Endodermal cell (in vitro differentiated cells): ENCODE data around the gene ZNF407. TPM values are rescaled to one million over a fixed set of nuclear protein-coding genes. Genes with fewer than 3 reads are reported as not detected.

Experiments used
- DNase-seq: peaks from one replicate; pipeline ENCODE4 v3.0.0-alpha.2; 2017
- H3K27ac ChIP-seq: 2 replicates; pipeline ENCODE4 v1.5.1; 2013; ENCODE audit warnings: mild to moderate bottlenecking, low read depth, low read length, moderate library complexity
- H3K27me3 ChIP-seq: 2 replicates; pipeline ENCODE4 v1.6.1; 2013; ENCODE audit warnings: mild to moderate bottlenecking, low read length, moderate library complexity; ENCODE audit not compliant: insufficient read depth, control insufficient read depth, poor library complexity, severe bottlenecking
- H3K36me3 ChIP-seq: 2 replicates; pipeline ENCODE4 v1.7.0; 2013; ENCODE audit warnings: mild to moderate bottlenecking, low read length, moderate library complexity; ENCODE audit not compliant: control insufficient read depth, insufficient read depth
- H3K4me1 ChIP-seq: one replicate; pipeline ENCODE4 v1.7.0; 2013; ENCODE audit warnings: low read length; ENCODE audit not compliant: control insufficient read depth, insufficient read depth
- H3K4me3 ChIP-seq: 2 replicates; pipeline ENCODE4 v1.5.1; 2013; ENCODE audit warnings: mild to moderate bottlenecking, low read length, moderate library complexity
- H3K9ac ChIP-seq: 2 replicates; pipeline ENCODE4 v1.6.1; 2013; ENCODE audit warnings: mild to moderate bottlenecking, low read length, moderate library complexity; ENCODE audit not compliant: poor library complexity, severe bottlenecking; ENCODE audit errors: extremely low read depth
- H3K9me3 ChIP-seq: 2 replicates; pipeline ENCODE4 v1.6.1; 2013; ENCODE audit warnings: mild to moderate bottlenecking, low read length, moderate library complexity; ENCODE audit not compliant: control insufficient read depth
- H3K27ac Mint-ChIP-seq: 2 replicates; pipeline ENCODE4 v1.8.0; 2020; ENCODE audit warnings: mixed read lengths
- H3K27me3 Mint-ChIP-seq: 2 replicates; pipeline ENCODE4 v1.8.0; 2021; ENCODE audit warnings: mild to moderate bottlenecking, mixed read lengths; ENCODE audit not compliant: insufficient read depth
- H3K36me3 Mint-ChIP-seq: 2 replicates; pipeline ENCODE4 v1.8.0; 2020; ENCODE audit warnings: low read depth, mixed read lengths
- H3K4me1 Mint-ChIP-seq: 2 replicates; pipeline ENCODE4 v1.8.0; 2020; ENCODE audit warnings: mixed read lengths
- H3K4me3 Mint-ChIP-seq: 2 replicates; pipeline ENCODE4 v1.8.0; 2020; ENCODE audit warnings: mild to moderate bottlenecking, moderate library complexity, mixed read lengths
- H3K9me3 Mint-ChIP-seq: 2 replicates; pipeline ENCODE4 v1.8.0; 2020; ENCODE audit warnings: mild to moderate bottlenecking, mixed read lengths
- WGBS, 2 experiments: methylation state at CpG; one replicate each; pipeline versions ENCODE4 v1.1.5 to v1.1.7; 2013; ENCODE audit warnings: missing lambda C conversion rate in 2 of 2, mixed read lengths in 1 of 2; ENCODE audit not compliant: insufficient coverage in 1 of 2, insufficient read length in 1 of 2; 5-methylcytosine and 5-hydroxymethylcytosine counted together
- total RNA-seq, 2 donors: library from RNA; stranded (reverse); fragmentation: NEBNext Ultra II Directional in 1 of 2; extraction: Animal tissue kit (Norgen Biotek cat#: 25700) in 1 of 2; gene quantifications; 2 replicates in 1 of 2; 3 replicates in 1 of 2; pipeline ENCODE4 v1.2.1, GENCODE V29; 2021
- TF ChIP-seq, protein P1 (sequence below): fragments of 200-600 bp; sonication (generic); conservative IDR thresholded peaks from 2 replicates; pipeline ENCODE4 v1.5.0; 2021; ENCODE audit warnings: antibody characterized with exemption, mild to moderate bottlenecking

Gene ZNF407
- total RNA-seq, 2 donors from 2014 or later = 7.6 to 13.1 TPM

DNA sequence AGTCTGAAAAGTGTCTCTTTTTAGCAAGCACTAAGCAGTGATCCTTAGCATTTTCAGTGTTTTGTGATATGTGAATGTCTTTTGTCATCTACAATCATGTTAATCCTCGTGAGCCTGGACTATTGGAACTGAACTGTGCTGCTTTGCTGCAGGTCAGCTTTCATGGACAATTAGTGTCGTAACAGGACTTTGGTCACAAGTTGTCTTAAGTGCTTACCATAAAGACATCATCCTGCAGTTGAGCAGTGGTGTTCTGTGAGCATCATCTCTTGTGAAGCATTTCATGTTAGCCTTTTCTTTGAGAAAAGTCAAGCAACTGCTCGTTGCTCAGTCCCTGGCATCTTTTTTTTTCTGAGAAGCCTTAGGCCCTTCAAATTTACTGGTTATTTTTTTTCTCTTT lies 135.9 kb downstream of the ZNF407 start:
- H3K9me3 Mint-ChIP-seq = no peaks in the 10 kb centered on the region
- 86 to 90% methylated on average over 3 of the region's 3 CpGs for WGBS, 2 experiments
- no peak overlapping the region for H3K27ac Mint-ChIP-seq
- Histone ChIP-seq H3K9ac (no peak overlapping the region), H3K4me1 (no peaks in the 10 kb centered on the region), H3K4me3 (no peak overlapping the region), H3K9me3 (no peaks in the 10 kb centered on the region), H3K27me3 (no peaks in the 10 kb centered on the region), H3K36me3 (no peaks in the 10 kb centered on the region), H3K27ac (no peak overlapping the region)
- TF ChIP-seq, protein P1, sequence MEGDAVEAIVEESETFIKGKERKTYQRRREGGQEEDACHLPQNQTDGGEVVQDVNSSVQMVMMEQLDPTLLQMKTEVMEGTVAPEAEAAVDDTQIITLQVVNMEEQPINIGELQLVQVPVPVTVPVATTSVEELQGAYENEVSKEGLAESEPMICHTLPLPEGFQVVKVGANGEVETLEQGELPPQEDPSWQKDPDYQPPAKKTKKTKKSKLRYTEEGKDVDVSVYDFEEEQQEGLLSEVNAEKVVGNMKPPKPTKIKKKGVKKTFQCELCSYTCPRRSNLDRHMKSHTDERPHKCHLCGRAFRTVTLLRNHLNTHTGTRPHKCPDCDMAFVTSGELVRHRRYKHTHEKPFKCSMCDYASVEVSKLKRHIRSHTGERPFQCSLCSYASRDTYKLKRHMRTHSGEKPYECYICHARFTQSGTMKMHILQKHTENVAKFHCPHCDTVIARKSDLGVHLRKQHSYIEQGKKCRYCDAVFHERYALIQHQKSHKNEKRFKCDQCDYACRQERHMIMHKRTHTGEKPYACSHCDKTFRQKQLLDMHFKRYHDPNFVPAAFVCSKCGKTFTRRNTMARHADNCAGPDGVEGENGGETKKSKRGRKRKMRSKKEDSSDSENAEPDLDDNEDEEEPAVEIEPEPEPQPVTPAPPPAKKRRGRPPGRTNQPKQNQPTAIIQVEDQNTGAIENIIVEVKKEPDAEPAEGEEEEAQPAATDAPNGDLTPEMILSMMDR = no peak
- no peak for DNase-seq
- no peaks in the 10 kb centered on the region for H3K36me3 Mint-ChIP-seq
- H3K4me3 Mint-ChIP-seq = no peak overlapping the region
- H3K27me3 Mint-ChIP-seq = no peaks in the 10 kb centered on the region
- no peaks in the 10 kb centered on the region for H3K4me1 Mint-ChIP-seq

DNA sequence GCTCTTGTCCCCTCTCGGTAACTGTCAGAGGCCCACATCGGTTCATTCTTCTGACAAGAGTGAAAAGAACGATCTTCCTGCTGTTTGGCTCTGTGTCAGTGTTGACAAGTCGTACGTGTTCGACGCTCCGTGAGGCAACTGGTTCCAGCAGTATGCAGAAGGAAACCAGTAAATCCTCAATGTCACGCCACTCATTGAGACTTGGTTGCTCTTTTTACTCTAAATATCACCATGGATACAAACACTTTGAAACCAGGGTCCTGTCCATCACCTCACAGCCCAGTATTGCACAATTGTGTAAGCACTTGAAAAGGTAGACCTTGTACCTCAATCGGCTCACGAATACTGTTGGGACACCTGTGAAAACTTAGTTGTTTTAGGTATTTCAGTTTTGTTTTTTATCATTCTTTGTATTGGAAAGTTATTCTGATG lies 136.4 kb downstream of the ZNF407 start:
- Histone ChIP-seq H3K27me3 (no peaks in the 10 kb centered on the region), H3K4me1 (no peaks in the 10 kb centered on the region), H3K9me3 (no peaks in the 10 kb centered on the region), H3K36me3 (no peaks in the 10 kb centered on the region), H3K4me3 (no peak overlapping the region), H3K27ac (no peak overlapping the region), H3K9ac (no peak overlapping the region)
- Mint-ChIP-seq H3K36me3 (no peaks in the 10 kb centered on the region), H3K27ac (no peak overlapping the region), H3K27me3 (no peaks in the 10 kb centered on the region), H3K4me1 (no peaks in the 10 kb centered on the region), H3K4me3 (no peak overlapping the region), H3K9me3 (no peaks in the 10 kb centered on the region)
- WGBS, 2 experiments = 59 to 83% methylated on average over 9 to 11 of the region's 11 CpGs
- no peak for DNase-seq
- TF ChIP-seq, protein P1 = no peak

DNA sequence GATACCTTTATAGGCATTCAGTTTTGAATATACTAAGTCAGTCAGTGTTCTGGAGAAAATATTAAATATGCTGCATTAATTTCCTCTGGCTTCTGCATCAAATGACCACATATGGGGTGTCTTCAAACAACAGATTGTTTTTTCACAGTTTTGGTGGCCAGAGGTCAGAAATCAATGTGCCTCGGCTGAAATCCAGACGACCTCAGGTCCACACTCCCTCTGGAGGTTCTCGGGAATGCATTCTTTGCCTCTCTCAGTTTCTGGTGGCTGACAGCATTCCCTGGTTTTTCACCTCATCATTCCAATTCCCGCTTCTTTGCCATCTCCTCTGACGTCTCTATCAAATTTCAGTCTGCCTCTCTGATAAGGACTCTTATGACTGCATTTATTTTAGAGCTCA lies 142.3 kb downstream of the ZNF407 start:
- Histone ChIP-seq H3K27me3 (no peaks in the 10 kb centered on the region), H3K27ac (no peak overlapping the region), H3K36me3 (no peaks in the 10 kb centered on the region), H3K9ac (no peak overlapping the region), H3K4me1 (no peaks in the 10 kb centered on the region), H3K4me3 (no peak overlapping the region), H3K9me3 (no peaks in the 10 kb centered on the region)
- H3K27me3 Mint-ChIP-seq = no peaks in the 10 kb centered on the region
- peaks cover 3% of the 10 kb centered on the region for H3K4me1 Mint-ChIP-seq
- no peak overlapping the region for H3K4me3 Mint-ChIP-seq
- WGBS, 2 experiments = 64 to 80% methylated on average over 4 to 5 of the region's 5 CpGs
- H3K9me3 Mint-ChIP-seq = no peaks in the 10 kb centered on the region
- TF ChIP-seq, protein P1 = peak; percentile 47
- DNase-seq = no peak
- H3K36me3 Mint-ChIP-seq = no peaks in the 10 kb centered on the region
- H3K27ac Mint-ChIP-seq = no peak overlapping the region
